ENCODE results near the gene LPCAT3. TPM values are rescaled to one million over a fixed set of nuclear protein-coding genes. Genes with fewer than 3 reads are reported as not detected.

LPCAT3 gene
- total RNA-seq, 1 donor from 2014 or later: 54.7 TPM

GRCh38 chr12:6935371-6936193 lies 82.7 kb downstream of the LPCAT3 start:
- intact Hi-C loops (cut with DNase I): no loop called here
- DNase-seq (ENCODE audit: missing footprints) (no peak), ATAC-seq (peak; percentile 2)

DNA sequence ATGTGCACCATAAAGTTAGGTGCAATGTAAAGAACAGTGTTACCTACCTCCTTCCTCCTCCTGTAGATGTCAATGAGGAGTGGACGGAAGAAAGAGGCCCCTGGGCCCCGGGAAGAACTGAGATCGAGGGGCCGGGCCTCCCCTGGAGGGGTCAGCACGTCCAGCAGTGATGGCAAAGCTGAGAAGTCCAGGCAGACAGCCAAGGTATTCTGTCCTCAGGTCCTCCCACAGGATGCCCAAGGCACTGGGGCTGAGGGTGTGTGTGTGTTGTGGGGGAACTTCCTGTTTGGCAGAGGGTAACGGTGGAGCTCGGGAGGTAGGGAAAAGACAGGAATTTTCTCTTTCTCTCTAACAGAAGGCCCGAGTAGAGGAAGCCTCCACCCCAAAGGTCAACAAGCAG lies 84.2 kb downstream of the LPCAT3 start:
- DNase-seq (ENCODE audit: missing footprints): peak; percentile 69
- intact Hi-C loops (cut with DNase I): no loop called here

DNA sequence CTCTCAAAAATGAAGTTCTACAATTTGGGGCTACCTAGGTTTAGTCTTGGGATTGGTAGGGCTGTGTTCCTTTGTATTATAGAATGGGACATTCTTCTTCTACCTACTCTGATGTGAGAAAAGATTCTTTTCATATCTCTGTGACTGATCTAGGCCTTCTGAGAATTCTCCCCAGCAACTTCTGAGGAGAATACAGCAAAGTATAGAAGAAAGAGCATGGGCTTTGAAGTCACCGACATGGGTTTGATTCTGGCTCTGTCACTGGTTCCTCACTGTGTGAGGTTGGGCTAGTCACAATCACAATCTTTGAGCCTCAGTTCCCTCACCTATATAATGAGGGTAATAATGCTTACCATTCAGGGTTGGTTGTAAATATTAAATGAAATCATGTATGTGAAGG lies 85.5 kb downstream of the LPCAT3 start:
- no peak for ATAC-seq
- no peak for DNase-seq (ENCODE audit: missing footprints)
- intact Hi-C loops (cut with DNase I): no loop called here

More for the DNA sequence above, 84.2 kb downstream of the LPCAT3 start:
- ATAC-seq: no peak

DNA sequence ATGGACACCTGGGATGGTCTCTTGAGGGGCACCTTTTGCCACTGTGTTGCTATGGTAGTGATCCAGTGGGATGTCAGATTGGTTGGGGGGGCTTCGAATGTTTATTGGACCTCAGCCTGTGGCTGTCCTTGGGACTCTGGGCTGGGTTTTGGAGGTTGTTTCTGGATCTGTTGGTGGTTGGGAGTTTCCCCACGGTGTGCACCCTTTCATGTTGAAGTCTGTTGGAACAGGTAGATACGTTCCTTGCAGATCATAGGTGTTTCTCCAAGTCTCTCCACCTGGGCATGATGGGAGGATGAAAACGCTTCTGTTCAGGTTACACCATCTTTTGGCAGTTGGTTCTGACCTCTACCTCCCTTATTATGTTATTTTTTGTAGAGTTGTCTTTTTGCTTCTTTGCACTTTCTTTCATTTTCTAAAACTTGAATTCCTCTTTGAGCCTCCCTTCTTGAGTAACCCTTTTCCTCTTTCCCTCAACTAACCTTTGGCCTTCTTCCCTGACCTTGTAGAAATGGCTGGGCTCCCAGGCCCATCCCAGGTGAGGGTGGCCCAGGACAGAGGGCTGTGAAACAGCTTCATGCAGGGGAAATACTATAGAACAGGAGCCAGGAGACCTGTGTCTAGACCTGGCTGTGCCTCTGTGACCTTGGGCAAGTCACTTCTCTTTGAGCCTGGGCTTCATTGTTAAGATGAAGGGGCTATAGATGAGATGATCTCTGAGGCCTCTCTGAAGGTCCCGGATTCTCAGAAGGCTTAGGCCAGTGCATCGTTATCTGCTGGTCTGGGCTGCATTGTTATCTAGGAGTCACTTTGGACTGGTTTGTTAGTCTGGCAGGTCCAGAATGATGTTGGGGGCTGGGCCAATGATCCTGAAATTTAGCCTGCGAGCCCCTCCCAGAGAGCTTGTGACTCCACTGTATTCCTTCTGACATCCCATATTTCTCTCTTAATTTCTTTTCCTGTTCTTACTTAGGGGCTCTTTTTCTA lies 88.5 kb downstream of the LPCAT3 start:
- intact Hi-C loops (cut with DNase I): loop anchor here (5.0 kb wide), 2 partner anchors 88 to 183 kb away; partner anchors contain the start of gene LPCAT3
- no peak for ATAC-seq
- no peak for DNase-seq (ENCODE audit: missing footprints)

- no peak for DNase-seq (ENCODE audit: missing footprints)
- intact Hi-C loops (cut with DNase I): loop anchor here (5.0 kb wide), 2 partner anchors 88 to 183 kb away; partner anchors contain the start of gene LPCAT3
- no peak for ATAC-seq
Measured at GRCh38 chr12:6928703-6929407, 89.4 kb downstream of the LPCAT3 start.

DNA sequence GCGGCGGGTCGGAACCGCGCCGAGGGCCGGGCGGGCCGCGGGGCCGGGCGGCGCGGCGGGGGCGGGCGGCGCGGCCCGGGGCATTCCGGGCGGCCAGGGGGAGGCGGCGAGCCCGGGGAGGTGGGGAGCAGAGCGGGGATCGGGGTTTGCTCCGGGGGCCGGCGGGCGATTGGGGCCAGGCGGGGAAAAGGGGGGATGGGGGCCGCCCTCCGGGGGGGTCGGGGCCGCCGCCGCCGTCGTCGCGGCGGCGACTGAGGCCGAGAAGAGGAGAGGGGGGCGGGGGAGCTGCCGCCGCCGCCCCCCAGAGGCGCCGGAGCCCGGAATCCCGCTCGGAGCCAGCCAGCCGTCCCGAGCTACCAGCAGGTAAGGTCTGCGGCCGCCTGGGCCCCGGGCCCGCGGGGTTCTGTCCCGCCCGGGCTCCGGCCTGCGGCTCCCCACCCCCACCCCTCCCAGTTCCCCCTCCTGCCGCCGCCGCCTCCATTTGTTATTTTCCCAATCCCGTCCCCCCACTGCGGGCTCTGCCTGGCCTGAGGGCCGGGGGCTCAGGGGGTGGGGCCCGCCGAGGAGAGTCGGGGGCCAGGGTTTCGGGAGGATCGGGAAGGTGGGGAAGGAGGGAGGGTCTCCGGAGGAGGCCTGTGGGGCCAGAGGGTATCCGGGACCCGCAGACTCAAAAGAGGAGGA lies 90.1 kb downstream of the LPCAT3 start:
- DNase-seq (ENCODE audit: missing footprints): peak; percentile 64
- intact Hi-C loops (cut with DNase I): loop anchor here (5.0 kb wide), 2 partner anchors 89 to 184 kb away; partner anchors contain the start of gene LPCAT3
- ATAC-seq: no peak

GRCh38 chr12:6927379-6928021 lies 90.8 kb downstream of the LPCAT3 start, which contains the start of gene ATN1:
ATN1 (plus strand) TSS chr12:6927959; CDS start chr12:6934002, 6,043 bp downstream.
- peak; percentile 70 for ATAC-seq
- peak; percentile 90 for DNase-seq (ENCODE audit: missing footprints)
- intact Hi-C loops (cut with DNase I): loop anchor here (2.0 to 5.0 kb wide), 3 partner anchors 15 to 185 kb away; partner anchors contain the start of genes LPCAT3 and RNU7-1

Small RNAs within 50 kb of the gene (microRNA-seq; reads per million reads assigned to microRNA genes)
- 3.6 reads per million, percentile 4 among the genes with 10 or more reads in this experiment for gene MIR141
- 35.0 reads per million, percentile 40 among the genes with 10 or more reads in this experiment for gene MIR200C

Other genes starting within 250 kb of the LPCAT3 start
- gene LAG3, start 246.0 kb downstream of the LPCAT3 start, total RNA-seq: 0.24 TPM
- gene CD4, start 228.9 kb downstream of the LPCAT3 start, total RNA-seq: 13.4 TPM
- gene GPR162, start 196.7 kb downstream of the LPCAT3 start, total RNA-seq: 7.8 TPM
- 10.3 TPM for gene P3H3, start 190.1 kb downstream of the LPCAT3 start, total RNA-seq
- 4.0 TPM for gene GNB3, start 177.6 kb downstream of the LPCAT3 start, total RNA-seq
- gene CDCA3, start 167.2 kb downstream of the LPCAT3 start, total RNA-seq: 1.2 TPM
- gene USP5, start 166.3 kb downstream of the LPCAT3 start, total RNA-seq: 62.0 TPM
- gene TPI1, start 150.9 kb downstream of the LPCAT3 start, total RNA-seq: 832 TPM
- 3.0 TPM for gene SPSB2, start 145.2 kb downstream of the LPCAT3 start, total RNA-seq
- gene LRRC23, start 113.7 kb downstream of the LPCAT3 start, total RNA-seq: 9.4 TPM
- gene ENO2, start 103.9 kb downstream of the LPCAT3 start, total RNA-seq: 10.2 TPM
- gene ATN1, start 90.5 kb downstream of the LPCAT3 start, total RNA-seq: 78.9 TPM
- gene RNU7-1, start 74.7 kb downstream of the LPCAT3 start, total RNA-seq: not detected
- gene C12orf57, start 74.5 kb downstream of the LPCAT3 start, total RNA-seq: 250 TPM
- gene PTPN6, start 67.1 kb downstream of the LPCAT3 start, total RNA-seq: 9.1 TPM
- 149 TPM for gene PHB2, start 47.8 kb downstream of the LPCAT3 start, total RNA-seq
- gene EMG1, start 47.6 kb downstream of the LPCAT3 start, total RNA-seq: 42.9 TPM
- 153 TPM for gene C1S, start 42.2 kb upstream of the LPCAT3 start, total RNA-seq
- 227 TPM for gene C1R, start 74.0 kb upstream of the LPCAT3 start, total RNA-seq
- gene C1RL, start 90.7 kb upstream of the LPCAT3 start, total RNA-seq: 14.4 TPM
- gene RBP5, start 110.4 kb upstream of the LPCAT3 start, total RNA-seq: 0.54 TPM
- 5.7 TPM for gene CLSTN3, start 111.9 kb upstream of the LPCAT3 start, total RNA-seq
- 30.9 TPM for gene PEX5, start 171.2 kb upstream of the LPCAT3 start, total RNA-seq

Measured in Right ventricle myocardium inferior (tissue), 1 donor.